Nephron progenitor cell (in vitro differentiated cells): ENCODE measurements around the gene FEM1B.

Source experiments
- DNase-seq: peaks from one replicate; pipeline ENCODE4 v3.0.0; 2021
- H3K27ac Mint-ChIP-seq: 2 replicates; pipeline ENCODE4 v1.8.0; 2021; ENCODE audit warnings: mild to moderate bottlenecking, moderate library complexity, mixed read lengths
- H3K27me3 Mint-ChIP-seq: 2 replicates; pipeline ENCODE4 v1.8.0; 2021; ENCODE audit warnings: mild to moderate bottlenecking, low read depth, mixed read lengths; ENCODE audit not compliant: poor library complexity
- H3K36me3 Mint-ChIP-seq: 2 replicates; pipeline ENCODE4 v1.8.0; 2021; ENCODE audit warnings: low read depth, mixed read lengths
- H3K4me1 Mint-ChIP-seq: 2 replicates; pipeline ENCODE4 v1.8.0; 2021; ENCODE audit warnings: mixed read lengths
- H3K4me3 Mint-ChIP-seq: 2 replicates; pipeline ENCODE4 v1.8.0; 2021; ENCODE audit warnings: mild to moderate bottlenecking, moderate library complexity, mixed read lengths
- H3K9me3 Mint-ChIP-seq: 2 replicates; pipeline ENCODE4 v1.8.0; 2021; ENCODE audit warnings: mild to moderate bottlenecking, moderate library complexity, mixed read lengths
- CTCF ChIP-seq: fragments of 200-600 bp; sonication (generic); IDR thresholded peaks from 2 replicates; pipeline ENCODE4 v1.5.0; 2021; ENCODE audit warnings: antibody characterized with exemption

FEM1B gene

DNA sequence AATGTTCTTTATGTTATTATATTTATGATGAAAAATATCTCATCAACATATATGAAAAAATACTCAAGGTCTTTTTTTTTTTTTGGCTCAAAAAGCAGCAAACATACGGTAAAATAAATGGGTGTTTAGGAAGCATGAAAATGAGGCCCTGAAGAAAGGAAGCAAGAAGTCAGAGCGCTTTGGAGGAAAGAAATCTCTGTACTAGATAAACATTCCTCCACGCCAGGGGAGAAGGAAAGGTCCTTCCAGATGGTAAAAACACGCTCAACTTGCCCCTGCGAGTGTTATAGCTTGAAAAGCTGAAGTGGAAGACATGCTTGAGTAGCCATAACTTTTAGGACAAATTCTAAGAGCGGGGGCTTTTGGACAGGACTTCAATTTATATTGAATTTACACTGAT is 52.9 kb downstream of the FEM1B start:
- Mint-ChIP-seq H3K4me3 (peak overlapping the region; percentile 32), H3K27me3 (peaks cover 20% of the 10 kb centered on the region), H3K27ac (peak overlapping the region; percentile 21), H3K36me3 (no peaks in the 10 kb centered on the region), H3K4me1 (peaks cover 67% of the 10 kb centered on the region), H3K9me3 (no peaks in the 10 kb centered on the region)
- TF ChIP-seq CTCF = no peak
- DNase-seq = no peak

- H3K9me3 Mint-ChIP-seq = no peaks in the 10 kb centered on the region
- no peak for TF ChIP-seq CTCF
- no peak for DNase-seq
- peak overlapping the region; percentile 21 for H3K27ac Mint-ChIP-seq
- peaks cover 67% of the 10 kb centered on the region for H3K4me1 Mint-ChIP-seq
- no peaks in the 10 kb centered on the region for H3K36me3 Mint-ChIP-seq
- peaks cover 20% of the 10 kb centered on the region for H3K27me3 Mint-ChIP-seq
- H3K4me3 Mint-ChIP-seq = peak overlapping the region; percentile 32
Observed at GRCh38 chr15:68330901-68331300, 53.4 kb downstream of the FEM1B start.

GRCh38 chr15:68332266-68332665 is 54.7 kb downstream of the FEM1B start:
- H3K4me1 Mint-ChIP-seq = peaks cover 54% of the 10 kb centered on the region
- no peak for TF ChIP-seq CTCF

GRCh38 chr15:68333775-68334470 is 56.4 kb downstream of the FEM1B start:
- DNase-seq = no peak
- no peaks in the 10 kb centered on the region for H3K9me3 Mint-ChIP-seq
- TF ChIP-seq CTCF = no peak
- no peak overlapping the region for H3K4me3 Mint-ChIP-seq
- H3K27me3 Mint-ChIP-seq = peaks cover 18% of the 10 kb centered on the region
- H3K36me3 Mint-ChIP-seq = no peaks in the 10 kb centered on the region
- H3K4me1 Mint-ChIP-seq = peaks cover 53% of the 10 kb centered on the region
- H3K27ac Mint-ChIP-seq = peak overlapping the region; percentile 86

More at GRCh38 chr15:68332266-68332665, 54.7 kb downstream of the FEM1B start:
- no peaks in the 10 kb centered on the region for H3K9me3 Mint-ChIP-seq
- no peak overlapping the region for H3K27ac Mint-ChIP-seq
- peaks cover 20% of the 10 kb centered on the region for H3K27me3 Mint-ChIP-seq
- no peak for DNase-seq
- no peaks in the 10 kb centered on the region for H3K36me3 Mint-ChIP-seq
- no peak overlapping the region for H3K4me3 Mint-ChIP-seq

DNA sequence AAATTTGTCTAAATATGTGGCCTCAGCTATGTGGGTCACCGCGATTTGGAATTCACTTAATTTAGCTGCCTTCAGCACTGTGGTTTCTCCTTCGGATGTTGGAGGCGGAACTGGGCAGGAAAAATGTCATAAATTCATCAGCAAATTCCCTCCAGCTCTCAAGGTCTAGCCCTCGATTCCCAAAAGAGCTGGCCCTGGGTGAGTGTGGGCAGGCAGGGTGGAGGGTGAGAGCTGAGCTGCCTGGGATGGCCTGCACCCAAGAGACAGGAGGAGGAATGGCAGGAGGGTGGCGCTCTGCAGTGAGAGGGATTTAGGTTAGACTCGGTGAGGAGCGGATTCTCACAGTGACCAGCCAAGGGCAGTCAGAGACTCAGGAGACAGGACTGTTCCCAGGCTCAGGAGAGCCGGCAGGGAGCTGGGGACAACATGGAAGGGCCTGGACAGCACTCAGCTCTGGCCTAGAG is 57.1 kb downstream of the FEM1B start:
- H3K4me1 Mint-ChIP-seq = peaks cover 49% of the 10 kb centered on the region
- no peak overlapping the region for H3K27ac Mint-ChIP-seq
- TF ChIP-seq CTCF = no peak
- DNase-seq = no peak
- no peaks in the 10 kb centered on the region for H3K9me3 Mint-ChIP-seq
- H3K36me3 Mint-ChIP-seq = no peaks in the 10 kb centered on the region
- H3K4me3 Mint-ChIP-seq = no peak overlapping the region
- peaks cover 18% of the 10 kb centered on the region for H3K27me3 Mint-ChIP-seq

GRCh38 chr15:68335251-68335650 is 57.7 kb downstream of the FEM1B start:
- no peak for DNase-seq
- no peak overlapping the region for H3K27ac Mint-ChIP-seq
- no peaks in the 10 kb centered on the region for H3K9me3 Mint-ChIP-seq
- no peak for TF ChIP-seq CTCF
- H3K36me3 Mint-ChIP-seq = no peaks in the 10 kb centered on the region
- H3K4me3 Mint-ChIP-seq = no peak overlapping the region
- H3K27me3 Mint-ChIP-seq = peaks cover 18% of the 10 kb centered on the region
- peaks cover 48% of the 10 kb centered on the region for H3K4me1 Mint-ChIP-seq
